Activated CD8-positive, alpha-beta memory T cell treated with anti-CD3 and anti-CD28 coated beads, Interleukin-2, amount 10 ng/mL, durations not matched to agents 7 days and 5 days (primary cell): ENCODE results near the gene CCDC87. TPM values are rescaled to one million over a fixed set of nuclear protein-coding genes. Genes with fewer than 3 reads are reported as not detected.
"Not testable (repeated sequence)": the region's sequence is repeated elsewhere in the genome, so short reads cannot be mapped to it uniquely, and the experiment has no call there.

Experiments
- ATAC-seq: fragments of 150-1000 bp; cut with Tn5 transposase; one replicate; pipeline ENCODE4 v1.10.0; 2021; ENCODE audit warnings: moderate library complexity
- CTCF ChIA-PET: fragments of 350-600 bp; sonication (Branson Sonifier 250); formaldehyde crosslinking; loops from one replicate; lab custom pipeline; 2021; ENCODE audit warnings: antibody characterized with exemption; lab: Charles Lee
- DNase-seq: peaks from one replicate; pipeline ENCODE4 v3.0.0-alpha.2; 2020
- H3K27ac Mint-ChIP-seq: one replicate; pipeline ENCODE4 v1.8.0; 2021; ENCODE audit warnings: mild to moderate bottlenecking, mixed read lengths
- H3K27me3 Mint-ChIP-seq: one replicate; pipeline ENCODE4 v1.8.0; 2021; ENCODE audit warnings: mixed read lengths
- H3K36me3 Mint-ChIP-seq: one replicate; pipeline ENCODE4 v1.8.0; 2021; ENCODE audit warnings: mild to moderate bottlenecking, mixed read lengths
- H3K4me1 Mint-ChIP-seq: one replicate; pipeline ENCODE4 v1.8.0; 2021; ENCODE audit warnings: mixed read lengths
- H3K4me3 Mint-ChIP-seq: one replicate; pipeline ENCODE4 v1.8.0; 2021; ENCODE audit warnings: mild to moderate bottlenecking, moderate library complexity, mixed read lengths
- H3K9me3 Mint-ChIP-seq: one replicate; pipeline ENCODE4 v1.8.0; 2022; ENCODE audit warnings: low read depth, mixed read lengths
- total RNA-seq, 2 experiments: library from RNA; stranded (reverse); gene quantifications; one replicate each; pipeline ENCODE4 v1.2.3, GENCODE V29; 2021

CCDC87 gene
- total RNA-seq, 2 experiments from 2014 or later: 0.12 TPM; not detected in 1

GRCh38 chr11:66556086-66556485 lies 36.8 kb downstream of the CCDC87 start:
- H3K36me3 Mint-ChIP-seq: no peaks in the 10 kb centered on the region
- no peak for DNase-seq
- H3K4me1 Mint-ChIP-seq: no peaks in the 10 kb centered on the region
- H3K4me3 Mint-ChIP-seq: no peak overlapping the region
- H3K27me3 Mint-ChIP-seq: peaks cover 19% of the 10 kb centered on the region
- no peak overlapping the region for H3K27ac Mint-ChIP-seq
- no peaks in the 10 kb centered on the region for H3K9me3 Mint-ChIP-seq
- CTCF ChIA-PET: no interaction called here
- ATAC-seq: no peak

GRCh38 chr11:66555416-66555815 lies 37.4 kb downstream of the CCDC87 start:
- DNase-seq (no peak), ATAC-seq (no peak)
- CTCF ChIA-PET: interaction anchor here (1.8 kb wide), 1 partner anchor 12 kb away, joined by 4 read pairs; no protein-coding TSS in a partner anchor
- no peaks in the 10 kb centered on the region for H3K4me1 Mint-ChIP-seq
- no peak overlapping the region for H3K4me3 Mint-ChIP-seq
- H3K27ac Mint-ChIP-seq: no peak overlapping the region
- no peaks in the 10 kb centered on the region for H3K9me3 Mint-ChIP-seq
- no peaks in the 10 kb centered on the region for H3K36me3 Mint-ChIP-seq
- H3K27me3 Mint-ChIP-seq: peaks cover 19% of the 10 kb centered on the region

GRCh38 chr11:66554602-66555001 lies 38.3 kb downstream of the CCDC87 start:
- no peak for ATAC-seq
- no peaks in the 10 kb centered on the region for H3K9me3 Mint-ChIP-seq
- CTCF ChIA-PET: interaction anchor here (0.9 to 1.8 kb wide), 2 partner anchors 9 to 11 kb away, joined by 3 to 4 read pairs; no protein-coding TSS in a partner anchor

DNA sequence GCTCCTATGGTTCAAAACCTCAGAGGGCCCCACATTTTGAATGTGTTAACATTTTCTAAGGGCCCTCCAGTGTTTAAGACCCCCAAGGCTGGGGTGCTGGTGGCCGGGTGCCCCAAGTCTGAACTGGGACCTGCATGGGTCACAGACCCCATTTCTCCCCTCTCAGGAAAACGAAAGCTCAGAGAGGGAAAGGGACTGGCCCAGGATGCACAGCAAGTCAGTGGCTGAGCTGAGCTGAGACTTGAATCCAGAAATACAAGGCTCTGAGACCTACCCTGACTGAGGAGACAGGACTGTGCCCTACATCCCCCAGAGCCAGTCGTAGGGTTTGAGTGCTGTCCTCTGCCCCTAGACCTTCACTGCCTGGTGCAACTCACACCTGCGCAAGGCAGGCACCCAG lies 42.0 kb downstream of the CCDC87 start:
- no peaks in the 10 kb centered on the region for H3K9me3 Mint-ChIP-seq
- no peak overlapping the region for H3K4me3 Mint-ChIP-seq
- H3K27me3 Mint-ChIP-seq: peaks cover 11% of the 10 kb centered on the region
- no peak overlapping the region for H3K27ac Mint-ChIP-seq
- no peak for DNase-seq
- H3K36me3 Mint-ChIP-seq: no peaks in the 10 kb centered on the region
- H3K4me1 Mint-ChIP-seq: peaks cover 3% of the 10 kb centered on the region
- CTCF ChIA-PET: no interaction called here
- no peak for ATAC-seq

More at GRCh38 chr11:66554602-66555001, 38.3 kb downstream of the CCDC87 start:
- Mint-ChIP-seq H3K36me3 (no peaks in the 10 kb centered on the region), H3K27me3 (peaks cover 22% of the 10 kb centered on the region), H3K4me3 (no peak overlapping the region), H3K27ac (no peak overlapping the region), H3K4me1 (no peaks in the 10 kb centered on the region)
- no peak for DNase-seq

DNA sequence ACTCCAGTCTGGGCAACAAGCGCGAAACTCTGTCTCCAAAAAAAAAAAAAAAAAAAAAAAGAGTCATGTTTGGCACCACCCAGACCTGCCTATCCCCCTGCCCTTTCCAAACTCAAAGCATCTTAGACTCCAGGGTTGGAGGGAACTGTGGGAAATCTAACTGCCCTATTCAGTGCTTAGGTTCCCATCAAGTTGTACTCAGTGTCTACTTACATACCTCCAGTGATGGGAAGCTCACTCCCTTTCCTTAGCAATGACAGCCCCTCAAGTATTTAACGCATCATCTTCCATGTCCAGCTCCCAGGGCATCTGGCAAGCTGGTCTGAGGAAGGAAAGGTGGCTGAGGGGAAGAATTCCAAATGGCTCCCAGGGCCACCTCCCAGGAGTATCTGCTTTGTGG lies 43.2 kb downstream of the CCDC87 start:
- no peak for DNase-seq
- no peak overlapping the region for H3K27ac Mint-ChIP-seq
- ATAC-seq: no peak
- no peaks in the 10 kb centered on the region for H3K9me3 Mint-ChIP-seq
- peaks cover 7% of the 10 kb centered on the region for H3K4me1 Mint-ChIP-seq
- no peak overlapping the region for H3K4me3 Mint-ChIP-seq
- peaks cover 11% of the 10 kb centered on the region for H3K27me3 Mint-ChIP-seq
- CTCF ChIA-PET: no interaction called here
- no peaks in the 10 kb centered on the region for H3K36me3 Mint-ChIP-seq

- Mint-ChIP-seq H3K4me3 (no peak overlapping the region), H3K9me3 (no peaks in the 10 kb centered on the region), H3K27ac (no peak overlapping the region), H3K27me3 (peaks cover 11% of the 10 kb centered on the region), H3K36me3 (no peaks in the 10 kb centered on the region), H3K4me1 (peaks cover 12% of the 10 kb centered on the region)
- CTCF ChIA-PET: interaction anchor here (0.8 kb wide), 1 partner anchor 29 kb away, joined by 3 read pairs; no protein-coding TSS in a partner anchor
- ATAC-seq (no peak), DNase-seq (no peak)
Measured at GRCh38 chr11:66548774-66549630, 43.9 kb downstream of the CCDC87 start.

DNA sequence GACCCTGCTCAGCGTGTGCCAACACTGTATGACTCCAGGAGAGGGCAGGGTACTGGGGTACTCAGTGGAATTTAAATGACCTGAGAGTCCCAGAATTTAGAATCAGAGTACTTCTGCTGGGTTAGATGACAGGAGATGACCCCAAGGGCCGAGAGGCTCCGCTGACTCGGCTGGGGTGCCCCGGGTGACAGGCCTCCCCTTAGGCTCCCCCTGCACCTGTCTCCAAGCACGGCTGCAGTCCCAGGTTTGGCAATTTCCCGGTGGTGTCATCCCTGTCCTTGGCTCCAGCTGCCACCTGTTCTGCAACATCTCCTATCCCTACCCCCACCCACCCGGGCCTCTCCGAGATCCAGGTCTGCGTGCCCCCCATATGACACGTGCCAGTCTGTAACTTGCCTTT lies 44.8 kb downstream of the CCDC87 start:
- no peaks in the 10 kb centered on the region for H3K36me3 Mint-ChIP-seq
- CTCF ChIA-PET: interaction anchor here (0.8 kb wide), 1 partner anchor 30 kb away, joined by 3 read pairs; no protein-coding TSS in a partner anchor

GRCh38 chr11:66547662-66548009 lies 45.2 kb downstream of the CCDC87 start:
- Mint-ChIP-seq H3K9me3 (no peaks in the 10 kb centered on the region), H3K4me3 (no peak overlapping the region), H3K27me3 (peaks cover 11% of the 10 kb centered on the region), H3K27ac (no peak overlapping the region), H3K4me1 (peaks cover 25% of the 10 kb centered on the region), H3K36me3 (peaks cover under 1% of the 10 kb centered on the region)
- CTCF ChIA-PET: interaction anchor here (2.1 kb wide), 1 partner anchor 109 kb away, joined by 9 read pairs; the partner anchor contains the start of gene MRPL11
- no peak for ATAC-seq
- DNase-seq: no peak

More for the DNA sequence above, 44.8 kb downstream of the CCDC87 start:
- no peak overlapping the region for H3K27ac Mint-ChIP-seq
- no peak overlapping the region for H3K4me3 Mint-ChIP-seq
- no peak for ATAC-seq
- no peaks in the 10 kb centered on the region for H3K9me3 Mint-ChIP-seq
- peaks cover 21% of the 10 kb centered on the region for H3K4me1 Mint-ChIP-seq
- H3K27me3 Mint-ChIP-seq: peaks cover 11% of the 10 kb centered on the region
- no peak for DNase-seq

DNA sequence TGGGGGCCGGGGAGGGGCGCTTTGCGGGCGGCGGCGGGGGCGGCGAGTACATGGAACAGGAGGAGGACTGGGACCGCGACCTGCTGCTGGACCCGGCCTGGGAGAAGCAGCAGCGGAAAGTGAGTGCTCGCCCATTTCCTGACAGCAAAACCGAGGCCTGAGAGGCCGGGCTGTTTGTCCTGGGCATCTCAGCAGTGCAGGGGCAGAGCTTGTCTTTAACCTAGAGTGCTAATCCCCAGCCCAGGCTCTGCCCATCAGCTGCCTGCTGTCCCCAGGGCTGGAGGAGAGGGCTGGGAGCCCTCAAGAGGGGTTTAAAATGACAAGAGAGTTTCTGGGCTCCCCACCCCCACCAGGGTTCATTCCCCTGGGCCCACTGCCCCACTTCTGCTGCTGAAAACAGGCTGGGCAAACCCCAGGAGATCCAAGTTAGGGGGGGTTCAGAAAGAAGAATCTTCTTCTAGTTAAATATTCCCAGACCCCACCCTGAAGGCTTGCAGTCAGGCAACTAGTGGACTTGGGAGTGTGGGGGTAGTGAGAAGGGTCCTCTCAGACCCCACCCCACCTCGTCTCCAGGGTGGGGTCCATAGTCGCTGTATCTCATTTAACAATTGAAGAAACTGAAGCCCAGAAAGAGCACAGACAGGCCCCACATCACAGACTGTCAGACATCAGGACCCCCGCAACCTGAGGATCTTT lies 45.7 kb downstream of the CCDC87 start:
- Mint-ChIP-seq H3K4me1 (peaks cover 30% of the 10 kb centered on the region), H3K27me3 (peaks cover 11% of the 10 kb centered on the region), H3K4me3 (peak overlapping the region; percentile 86), H3K36me3 (peaks cover 5% of the 10 kb centered on the region), H3K27ac (no peak overlapping the region), H3K9me3 (no peaks in the 10 kb centered on the region)
- ATAC-seq: no peak
- CTCF ChIA-PET: interaction anchor here (1.0 to 2.4 kb wide), 6 partner anchors 12 to 131 kb away, joined by 3 to 23 read pairs (median 8); partner anchors contain the start of genes CCDC87, CCS, MRPL11 and RBM4
- no peak for DNase-seq

GRCh38 chr11:66546368-66546965 lies 46.4 kb downstream of the CCDC87 start, which contains the start of gene ACTN3:
Gene ACTN3, plus strand, starts transcription at chr11:66546903. Its CDS starts 35 bp downstream, at chr11:66546938.
- H3K4me1 Mint-ChIP-seq: peaks cover 30% of the 10 kb centered on the region

DNA sequence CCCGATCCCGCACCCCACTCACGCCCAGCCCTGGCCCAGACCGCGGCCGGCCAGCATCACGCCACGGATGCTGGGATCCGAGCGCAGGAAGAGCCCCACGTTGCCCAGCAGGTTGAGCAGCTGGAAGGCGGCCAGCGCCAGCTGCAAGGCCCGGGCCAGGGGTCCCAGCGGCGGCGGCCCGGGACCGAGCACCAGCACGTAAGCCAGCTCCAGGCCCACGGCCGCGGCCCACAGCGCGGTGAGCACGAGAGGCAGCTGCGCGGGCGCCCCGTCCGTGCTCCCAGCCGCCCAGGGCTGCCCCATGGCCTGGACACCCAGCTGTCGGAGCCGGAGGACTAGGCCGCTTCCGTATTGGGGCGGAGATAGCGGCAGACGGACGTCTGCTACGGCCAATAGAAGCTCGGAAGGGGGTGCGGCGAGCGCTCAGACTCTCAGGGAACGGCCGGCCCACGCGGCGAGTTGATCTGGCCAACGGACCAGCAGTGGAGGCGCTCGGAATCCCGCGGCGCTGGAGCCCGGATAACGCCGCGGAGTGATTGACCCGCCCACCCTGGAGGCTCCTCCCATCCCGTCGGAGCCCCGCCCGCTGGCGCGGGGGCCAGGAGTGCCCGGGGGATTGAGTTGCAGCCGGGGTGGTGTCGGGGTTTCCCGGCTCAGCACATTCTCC lies 47.0 kb downstream of the CCDC87 start, which contains the start of gene ZDHHC24:
ZDHHC24 (minus strand) TSS at position 348 of the 667 bp plus-strand sequence; CDS start at position 303, 45 bp downstream.
- peaks cover 30% of the 10 kb centered on the region for H3K4me1 Mint-ChIP-seq
- H3K27me3 Mint-ChIP-seq: peaks cover 11% of the 10 kb centered on the region
- H3K36me3 Mint-ChIP-seq: peaks cover 5% of the 10 kb centered on the region
- CTCF ChIA-PET: interaction anchor here (0.6 to 2.4 kb wide), 12 partner anchors 11 to 1144 kb away, joined by 3 to 23 read pairs (median 4); partner anchors contain the start of genes CCDC87, CCS, MRPL11 and RBM4
- DNase-seq: peak; percentile 95
- H3K4me3 Mint-ChIP-seq: peak within 1 kb of the TSS; percentile 86
- H3K27ac Mint-ChIP-seq: peak within 1 kb of the TSS; percentile 75
- H3K9me3 Mint-ChIP-seq: no peaks in the 10 kb centered on the region
- peak; percentile 90 for ATAC-seq

More at GRCh38 chr11:66546368-66546965, 46.4 kb downstream of the CCDC87 start, which contains the start of gene ACTN3:
- CTCF ChIA-PET: interaction anchor here (0.6 to 2.4 kb wide), 9 partner anchors 12 to 622 kb away, joined by 3 to 23 read pairs (median 6); partner anchors contain the start of genes CCDC87, CCS, MRPL11 and RBM4
- peak within 1 kb of the TSS; percentile 86 for H3K4me3 Mint-ChIP-seq
- H3K36me3 Mint-ChIP-seq: peaks cover 5% of the 10 kb centered on the region
- DNase-seq: peak; percentile 48
- no peaks in the 10 kb centered on the region for H3K9me3 Mint-ChIP-seq
- ATAC-seq: no peak
- H3K27ac Mint-ChIP-seq: peak within 1 kb of the TSS; percentile 71
- H3K27me3 Mint-ChIP-seq: peaks cover 11% of the 10 kb centered on the region

DNA sequence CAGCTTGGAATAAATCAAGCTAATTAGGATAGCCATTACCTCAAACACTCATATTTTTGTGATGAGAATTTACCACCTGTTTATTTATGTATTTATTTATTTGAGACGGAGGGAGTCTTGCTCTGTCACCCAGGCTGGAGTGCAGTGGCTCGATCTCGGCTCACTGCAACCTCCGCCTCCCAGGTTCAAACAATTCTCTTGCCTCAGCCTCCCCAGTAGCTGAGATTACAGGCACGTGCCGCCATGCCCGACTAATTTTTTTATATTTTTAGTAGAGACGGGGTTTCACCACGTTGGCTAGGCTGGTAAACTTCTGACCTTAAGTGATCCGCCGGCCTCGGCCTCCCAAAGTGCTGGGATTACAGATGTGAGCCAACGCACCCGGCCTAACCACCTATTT lies 47.9 kb downstream of the CCDC87 start:
- Mint-ChIP-seq H3K27ac (peak overlapping the region; percentile 75), H3K4me3 (peak overlapping the region; percentile 86), H3K27me3 (peaks cover 11% of the 10 kb centered on the region), H3K4me1 (peaks cover 30% of the 10 kb centered on the region)
- not testable (repeated sequence) for H3K36me3 Mint-ChIP-seq, H3K9me3 Mint-ChIP-seq, ATAC-seq, DNase-seq
- CTCF ChIA-PET: interaction anchor here (1.1 to 2.4 kb wide), 4 partner anchors 47 to 136 kb away, joined by 3 to 13 read pairs (median 6); partner anchors contain the start of genes CCDC87, CCS and RBM4B
